Loucy (cell line): Measurements from ENCODE around the gene IL17RE.
"Not testable (repeated sequence)": the region's sequence is repeated elsewhere in the genome, so short reads cannot be mapped to it uniquely, and the experiment has no call there.

Experiments used
- H2AFZ ChIP-seq: fragments of 200-600 bp; sonication (generic); 2 replicates; pipeline ENCODE4 v1.6.0; 2016; ENCODE audit warnings: antibody characterized with exemption, mild to moderate bottlenecking, low read length, moderate library complexity
- H3F3A ChIP-seq: fragments of 200-600 bp; 2 replicates; pipeline ENCODE4 v1.6.0; 2016; ENCODE audit warnings: antibody characterized with exemption, low read depth, mild to moderate bottlenecking
- H3K27me3 ChIP-seq: fragments of 200-600 bp; sonication (generic); 2 replicates; pipeline ENCODE4 v1.6.1; 2014; ENCODE audit warnings: low read length, mild to moderate bottlenecking; ENCODE audit not compliant: insufficient read depth, poor library complexity, severe bottlenecking
- H3K36me3 ChIP-seq: fragments of 200-600 bp; sonication (generic); 2 replicates; pipeline ENCODE4 v1.6.1; 2016; ENCODE audit warnings: low read length; ENCODE audit not compliant: insufficient read depth
- H3K4me1 ChIP-seq: fragments of 200-600 bp; sonication (generic); 2 replicates; pipeline ENCODE4 v1.5.1; 2014; ENCODE audit warnings: low read length, mild to moderate bottlenecking; ENCODE audit not compliant: insufficient read depth, poor library complexity, severe bottlenecking
- H3K4me2 ChIP-seq: fragments of 200-600 bp; sonication (generic); 2 replicates; pipeline ENCODE4 v1.6.0; 2014; ENCODE audit warnings: antibody characterized with exemption, low read length, low read depth, mild to moderate bottlenecking; ENCODE audit not compliant: poor library complexity, severe bottlenecking
- H3K4me3 ChIP-seq: fragments of 200-600 bp; sonication (generic); 2 replicates; pipeline ENCODE4 v1.5.1; 2014; ENCODE audit warnings: low read length, mild to moderate bottlenecking, mixed read lengths; ENCODE audit not compliant: poor library complexity, severe bottlenecking
- H3K79me2 ChIP-seq: fragments of 200-600 bp; sonication (generic); 2 replicates; pipeline ENCODE4 v1.6.1; 2014; ENCODE audit warnings: low read length; ENCODE audit not compliant: insufficient read depth
- H3K9ac ChIP-seq: fragments of 200-600 bp; sonication (generic); 2 replicates; pipeline ENCODE4 v1.6.0; 2014; ENCODE audit warnings: mild to moderate bottlenecking, low read depth, low read length, moderate library complexity; ENCODE audit not compliant: poor library complexity, severe bottlenecking
- H3K9me2 ChIP-seq: fragments of 200-600 bp; sonication (generic); replicated peaks from 2 replicates; pipeline ENCODE4 v1.6.1; 2016; ENCODE audit warnings: low read depth, low read length, mixed read lengths
- H3K9me3 ChIP-seq: fragments of 200-600 bp; sonication (generic); 2 replicates; pipeline ENCODE4 v1.6.1; 2014; ENCODE audit warnings: mild to moderate bottlenecking, antibody characterized with exemption, low read length, low read depth; ENCODE audit not compliant: insufficient read depth
- H4K20me1 ChIP-seq: fragments of 200-600 bp; sonication (generic); 2 replicates; pipeline ENCODE4 v1.6.0; 2014; ENCODE audit warnings: antibody characterized with exemption, low read length, mild to moderate bottlenecking; ENCODE audit not compliant: insufficient read depth, poor library complexity, severe bottlenecking
- CTCF ChIP-seq: fragments of 200-600 bp; sonication (generic); conservative IDR thresholded peaks from 2 replicates; pipeline ENCODE4 v1.5.1; 2014; ENCODE audit warnings: mild to moderate bottlenecking, antibody characterized with exemption, low read length
- EZH2phosphoT487 ChIP-seq: fragments of 200-600 bp; IDR thresholded peaks from 2 replicates; pipeline ENCODE4 v1.6.1; 2018; ENCODE audit warnings: antibody characterized with exemption, mild to moderate bottlenecking, moderate library complexity, borderline replicate concordance

Gene IL17RE

GRCh38 chr3:9862391-9863057 lies 40.1 kb upstream of the IL17RE start:
- no peaks in the 10 kb centered on the region for H3K9me2 ChIP-seq
- H3K36me3 ChIP-seq: no peaks in the 10 kb centered on the region
- H4K20me1 ChIP-seq: no peaks in the 10 kb centered on the region
- no peak for TF ChIP-seq EZH2phosphoT487
- no peak for TF ChIP-seq CTCF
- peaks cover 8% of the 10 kb centered on the region for H3K4me1 ChIP-seq
- no peak overlapping the region for H3K9ac ChIP-seq
- H3K4me2 ChIP-seq: no peak overlapping the region
- no peaks in the 10 kb centered on the region for H3K9me3 ChIP-seq
- no peak overlapping the region for H2AFZ ChIP-seq
- H3K4me3 ChIP-seq: no peak overlapping the region
- H3K79me2 ChIP-seq: no peaks in the 10 kb centered on the region
- H3F3A ChIP-seq: no peaks in the 10 kb centered on the region
- H3K27me3 ChIP-seq: no peaks in the 10 kb centered on the region

GRCh38 chr3:9863058-9863772 lies 39.4 kb upstream of the IL17RE start:
- Histone ChIP-seq H3F3A (no peaks in the 10 kb centered on the region), H3K4me3 (no peak overlapping the region), H3K36me3 (no peaks in the 10 kb centered on the region), H3K79me2 (no peaks in the 10 kb centered on the region), H3K4me1 (peaks cover 8% of the 10 kb centered on the region), H4K20me1 (no peaks in the 10 kb centered on the region), H3K9ac (no peak overlapping the region), H3K9me3 (no peaks in the 10 kb centered on the region), H3K9me2 (no peaks in the 10 kb centered on the region), H3K27me3 (no peaks in the 10 kb centered on the region), H3K4me2 (no peak overlapping the region), H2AFZ (no peak overlapping the region)
- TF ChIP-seq CTCF: no peak
- TF ChIP-seq EZH2phosphoT487: no peak

- Histone ChIP-seq H3K27me3 (no peaks in the 10 kb centered on the region), H3K9me2 (no peaks in the 10 kb centered on the region), H3K36me3 (no peaks in the 10 kb centered on the region), H3K79me2 (no peaks in the 10 kb centered on the region), H2AFZ (no peak overlapping the region), H3K4me1 (peaks cover 8% of the 10 kb centered on the region), H3K4me2 (no peak overlapping the region), H4K20me1 (no peaks in the 10 kb centered on the region), H3F3A (no peaks in the 10 kb centered on the region), H3K4me3 (no peak overlapping the region), H3K9ac (no peak overlapping the region), H3K9me3 (no peaks in the 10 kb centered on the region)
- TF ChIP-seq EZH2phosphoT487: no peak
- TF ChIP-seq CTCF: no peak
These were observed 38.3 kb upstream of the IL17RE start for GRCh38 chr3:9864200-9864927.

GRCh38 chr3:9865125-9865637 lies 37.5 kb upstream of the IL17RE start:
- not testable (repeated sequence) for H2AFZ ChIP-seq, H3K9ac ChIP-seq, H3K4me2 ChIP-seq

More at GRCh38 chr3:9865125-9865637, 37.5 kb upstream of the IL17RE start:
- H3K9me2 ChIP-seq, H3F3A ChIP-seq, H3K79me2 ChIP-seq, H3K27me3 ChIP-seq, H3K36me3 ChIP-seq, H3K4me3 ChIP-seq, H3K9me3 ChIP-seq, H3K4me1 ChIP-seq, H4K20me1 ChIP-seq: not testable (repeated sequence)
